ENCODE measurements around the gene CCDC188.

DNA sequence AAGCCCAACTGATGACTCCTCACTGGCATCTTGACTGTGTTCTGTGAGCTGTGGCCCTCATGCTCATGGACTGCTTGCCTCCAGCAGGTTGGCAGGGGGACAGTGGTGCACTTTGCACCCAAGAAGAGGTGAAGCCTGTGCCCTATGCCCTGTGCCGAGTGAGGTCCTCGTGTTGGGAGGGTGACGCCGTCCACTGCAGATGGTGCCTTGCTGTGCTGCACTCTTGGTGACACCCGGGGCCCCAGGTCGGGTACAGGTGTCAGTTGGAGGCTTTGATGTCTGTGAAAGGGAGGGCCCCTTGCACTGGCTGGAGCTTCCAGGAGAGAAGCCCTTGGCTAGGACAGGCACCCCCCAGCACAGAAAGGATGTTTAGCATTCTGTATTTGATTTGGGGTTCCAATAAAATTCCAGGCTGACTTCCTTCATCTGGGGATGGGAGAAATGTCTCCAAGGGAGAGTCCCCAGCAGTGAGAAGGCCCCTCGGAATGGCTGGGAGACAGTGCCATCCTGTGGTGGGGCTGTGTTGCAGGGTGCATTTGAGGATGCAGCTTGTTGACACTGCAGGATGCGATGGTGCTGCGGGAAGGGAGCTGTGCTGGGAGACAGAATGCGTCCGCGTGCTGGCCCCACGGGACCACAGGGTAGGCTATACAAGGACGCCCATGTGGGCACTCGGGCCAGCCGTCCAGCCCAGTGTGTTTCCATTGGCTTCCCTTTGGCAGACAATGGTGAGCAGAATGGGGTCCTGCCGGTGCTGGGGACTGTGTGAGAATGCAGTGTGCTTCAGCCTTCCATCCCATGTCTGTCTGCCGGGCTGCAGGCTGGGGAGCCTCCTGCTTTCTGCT lies 21.7 kb downstream of the CCDC188 start:
- no peak for TF ChIP-seq POLR2AphosphoS5 (IDR thresholded peaks at IDR 0.05; ENCODE audit: borderline replicate concordance, low read depth, low read length)
- TF ChIP-seq EZH2 (IDR thresholded peaks at IDR 0.05), result no peak
- no peak for TF ChIP-seq FOXP2 (optimal IDR thresholded peaks at IDR 0.05; ENCODE audit: control extremely low read depth, extremely low read length, insufficient read depth)
